H1 (cell line): ENCODE data around the gene MARS2.

ENCODE experiments used
- SIN3A ChIP-seq, 2 experiments: IDR thresholded peaks in 1 of 2; conservative IDR thresholded peaks in 1 of 2; 2 replicates each; pipeline ENCODE4 v1.6.1; 2011 to 2012; ENCODE audit warnings: low read length in 2 of 2, improper control_type of control experiment in 1 of 2, low read depth in 1 of 2, mild to moderate bottlenecking in 1 of 2
- SRF ChIP-seq: IDR thresholded peaks from 2 replicates; pipeline ENCODE4 v1.6.1; 2011; ENCODE audit warnings: mild to moderate bottlenecking, low read depth, low read length, moderate library complexity
- TF ChIP-seq, protein P1 (sequence below), 3 experiments: IDR thresholded peaks; 1 replicate in 2 of 3; 2 replicates in 1 of 3; pipeline versions ENCODE4 v1.5.1 to v1.6.1; 2011; ENCODE audit warnings: low read length in 3 of 3, mild to moderate bottlenecking in 3 of 3, inconsistent platforms in 2 of 3, low read depth in 1 of 3, moderate library complexity in 1 of 3; ENCODE audit not compliant: insufficient read depth in 1 of 3; ENCODE audit errors: control extremely low read depth in 1 of 3
- TF ChIP-seq, protein P2 (sequence below): IDR thresholded peaks from 2 replicates; pipeline ENCODE4 v1.6.1; 2011; ENCODE audit warnings: low read length, improper control_type of control experiment

GRCh38 chr2:197657562-197657961 lies 47.6 kb upstream of the MARS2 start:
- TF ChIP-seq SIN3A (conservative IDR thresholded peaks at IDR 0.05 in 1 of 2, IDR thresholded peaks at IDR 0.05 in 1 of 2; ENCODE audit: low read depth in 1 of 2, low read length in 2 of 2), result no peak
- TF ChIP-seq SRF, result no peak
- TF ChIP-seq, protein P1, sequence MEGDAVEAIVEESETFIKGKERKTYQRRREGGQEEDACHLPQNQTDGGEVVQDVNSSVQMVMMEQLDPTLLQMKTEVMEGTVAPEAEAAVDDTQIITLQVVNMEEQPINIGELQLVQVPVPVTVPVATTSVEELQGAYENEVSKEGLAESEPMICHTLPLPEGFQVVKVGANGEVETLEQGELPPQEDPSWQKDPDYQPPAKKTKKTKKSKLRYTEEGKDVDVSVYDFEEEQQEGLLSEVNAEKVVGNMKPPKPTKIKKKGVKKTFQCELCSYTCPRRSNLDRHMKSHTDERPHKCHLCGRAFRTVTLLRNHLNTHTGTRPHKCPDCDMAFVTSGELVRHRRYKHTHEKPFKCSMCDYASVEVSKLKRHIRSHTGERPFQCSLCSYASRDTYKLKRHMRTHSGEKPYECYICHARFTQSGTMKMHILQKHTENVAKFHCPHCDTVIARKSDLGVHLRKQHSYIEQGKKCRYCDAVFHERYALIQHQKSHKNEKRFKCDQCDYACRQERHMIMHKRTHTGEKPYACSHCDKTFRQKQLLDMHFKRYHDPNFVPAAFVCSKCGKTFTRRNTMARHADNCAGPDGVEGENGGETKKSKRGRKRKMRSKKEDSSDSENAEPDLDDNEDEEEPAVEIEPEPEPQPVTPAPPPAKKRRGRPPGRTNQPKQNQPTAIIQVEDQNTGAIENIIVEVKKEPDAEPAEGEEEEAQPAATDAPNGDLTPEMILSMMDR (IDR thresholded peaks at IDR 0.05; ENCODE audit: control extremely low read depth in 1 of 3, insufficient read depth in 1 of 3, low read depth in 1 of 3, low read length in 3 of 3), result no peak
- TF ChIP-seq, protein P2, sequence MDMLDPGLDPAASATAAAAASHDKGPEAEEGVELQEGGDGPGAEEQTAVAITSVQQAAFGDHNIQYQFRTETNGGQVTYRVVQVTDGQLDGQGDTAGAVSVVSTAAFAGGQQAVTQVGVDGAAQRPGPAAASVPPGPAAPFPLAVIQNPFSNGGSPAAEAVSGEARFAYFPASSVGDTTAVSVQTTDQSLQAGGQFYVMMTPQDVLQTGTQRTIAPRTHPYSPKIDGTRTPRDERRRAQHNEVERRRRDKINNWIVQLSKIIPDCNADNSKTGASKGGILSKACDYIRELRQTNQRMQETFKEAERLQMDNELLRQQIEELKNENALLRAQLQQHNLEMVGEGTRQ, result no peak
